HEK293 (cell line): ENCODE measurements around the gene IL4R.

Source experiments
- CTCF ChIA-PET: fragments of 350-600 bp; formaldehyde crosslinking; extraction: SDS; loops from one replicate; lab custom pipeline; 2021; ENCODE audit warnings: antibody characterized with exemption; lab: Yijun Ruan, JAX
- POLR2A ChIA-PET: fragments of 300-600 bp; formaldehyde crosslinking; extraction: SDS; loops from one replicate; lab custom pipeline; 2020; ENCODE audit warnings: antibody characterized with exemption, inconsistent platforms; lab: Yijun Ruan, JAX
- H3K27ac ChIP-seq: fragments of 200-500 bp; sonication (Bioruptor generic); 2 replicates; pipeline ENCODE4 v1.5.1; 2014; ENCODE audit warnings: low read depth, low read length, control low read depth, inconsistent platforms; ENCODE audit errors: extremely low read depth
- H3K36me3 ChIP-seq, 2 experiments: fragments of 200-500 bp in 1 of 2; sonication (Bioruptor generic) in 1 of 2; 1 replicate in 1 of 2; 2 replicates in 1 of 2; pipeline ENCODE4 v1.5.1; 2014 to 2017; ENCODE audit warnings: inconsistent platforms in 2 of 2, low read length in 2 of 2; ENCODE audit not compliant: control insufficient read depth in 2 of 2, insufficient read depth in 1 of 2
- H3K4me1 ChIP-seq: fragments of 200-500 bp; sonication (Bioruptor generic); 2 replicates; pipeline ENCODE4 v1.5.1; 2014; ENCODE audit warnings: mild to moderate bottlenecking, low read length, inconsistent platforms; ENCODE audit not compliant: control insufficient read depth, insufficient read depth
- H3K4me3 ChIP-seq: 2 replicates; pipeline ENCODE4 v1.5.1; 2011; ENCODE audit warnings: low read depth, mild to moderate bottlenecking, control low read depth, low read length, moderate library complexity
- H3K9me3 ChIP-seq: fragments of 200-500 bp; sonication (Bioruptor generic); 2 replicates; pipeline ENCODE4 v1.5.1; 2014; ENCODE audit warnings: low read depth, low read length, inconsistent platforms; ENCODE audit not compliant: control insufficient read depth, insufficient read depth
- BCL6B ChIP-seq: fragments of 450-650 bp; formaldehyde crosslinking; IDR thresholded peaks from 2 replicates; pipeline ENCODE4 v1.5.1; 2017; ENCODE audit warnings: missing biosample characterization, missing genetic modification characterization
- CTCF ChIP-seq: fragments of 450-650 bp; formaldehyde crosslinking; IDR thresholded peaks from 2 replicates; pipeline ENCODE4 v1.5.1; 2016; ENCODE audit warnings: missing biosample characterization, missing genetic modification characterization
- KLF1 ChIP-seq: fragments of 450-650 bp; formaldehyde crosslinking; IDR thresholded peaks from 2 replicates; pipeline ENCODE4 v1.5.1; 2016; ENCODE audit warnings: missing biosample characterization, missing genetic modification characterization
- PRDM1 ChIP-seq: fragments of 450-650 bp; formaldehyde crosslinking; IDR thresholded peaks from 2 replicates; pipeline ENCODE4; 2016; ENCODE audit warnings: missing biosample characterization, missing genetic modification characterization
- ZBTB8A ChIP-seq: fragments of 450-650 bp; formaldehyde crosslinking; IDR thresholded peaks from 2 replicates; pipeline ENCODE4 v1.5.1; 2016; ENCODE audit warnings: missing biosample characterization, missing genetic modification characterization
- ZNF202 ChIP-seq: fragments of 450-650 bp; formaldehyde crosslinking; IDR thresholded peaks from 2 replicates; pipeline ENCODE4 v1.5.1; 2016; ENCODE audit warnings: missing biosample characterization, missing genetic modification characterization, borderline replicate concordance
- ZNF239 ChIP-seq: fragments of 450-650 bp; formaldehyde crosslinking; IDR thresholded peaks from 2 replicates; pipeline ENCODE4 v1.5.1; 2016; ENCODE audit warnings: missing biosample characterization, missing genetic modification characterization
- ZNF248 ChIP-seq: fragments of 450-650 bp; formaldehyde crosslinking; IDR thresholded peaks from 2 replicates; pipeline ENCODE4 v1.5.1; 2017; ENCODE audit warnings: missing biosample characterization, missing genetic modification characterization
- ZNF350 ChIP-seq: fragments of 450-650 bp; formaldehyde crosslinking; IDR thresholded peaks from 2 replicates; pipeline ENCODE4 v1.5.0; 2017; ENCODE audit warnings: missing biosample characterization, mild to moderate bottlenecking, missing genetic modification characterization
- ZNF629 ChIP-seq: fragments of 450-650 bp; formaldehyde crosslinking; IDR thresholded peaks from 2 replicates; pipeline ENCODE4 v1.5.1; 2017; ENCODE audit warnings: missing biosample characterization, missing genetic modification characterization
- ZNF704 ChIP-seq: fragments of 450-650 bp; formaldehyde crosslinking; IDR thresholded peaks from 2 replicates; pipeline ENCODE4 v1.5.1; 2016; ENCODE audit warnings: missing biosample characterization, missing genetic modification characterization
- ZNF747 ChIP-seq: fragments of 450-650 bp; formaldehyde crosslinking; IDR thresholded peaks from 2 replicates; pipeline ENCODE4 v1.5.1; 2016; ENCODE audit warnings: missing biosample characterization, missing genetic modification characterization
- ZNF791 ChIP-seq: fragments of 450-650 bp; formaldehyde crosslinking; IDR thresholded peaks from 2 replicates; pipeline ENCODE4 v1.5.1; 2016; ENCODE audit warnings: missing biosample characterization, missing genetic modification characterization
- ZNF830 ChIP-seq: fragments of 450-650 bp; IDR thresholded peaks from 2 replicates; pipeline ENCODE4 v1.5.0; 2018; ENCODE audit warnings: missing biosample characterization, missing genetic modification characterization, low read depth, mild to moderate bottlenecking, moderate library complexity
- ZSCAN30 ChIP-seq: fragments of 450-650 bp; IDR thresholded peaks from 2 replicates; pipeline ENCODE4 v1.5.1; 2018; ENCODE audit warnings: missing biosample characterization, mild to moderate bottlenecking, missing genetic modification characterization, moderate library complexity

The IL4R gene

GRCh38 chr16:27341971-27342370, 28.2 kb downstream of the IL4R start:
- POLR2A ChIA-PET: interaction anchor here (0.5 kb wide), 1 partner anchor 87 kb away, joined by 3 read pairs; no protein-coding TSS in a partner anchor
- H3K4me1 ChIP-seq: no peaks in the 10 kb centered on the region

GRCh38 chr16:27344721-27345120, 30.9 kb downstream of the IL4R start:
- Histone ChIP-seq H3K36me3 (peaks cover 0 to 14% of the 10 kb centered on the region in 2 experiments; a peak in 1 of 3 replicates), H3K4me1 (no peaks in the 10 kb centered on the region), H3K9me3 (no peaks in the 10 kb centered on the region), H3K4me3 (no peak overlapping the region)
- CTCF ChIA-PET: interaction anchor here (0.6 kb wide), 1 partner anchor 166 kb away, joined by 3 read pairs; no protein-coding TSS in a partner anchor
- TF ChIP-seq ZNF704 (tag by site-specific recombination) (no peak), ZNF202 (tag by site-specific recombination) (no peak), PRDM1 (tag by site-specific recombination) (no peak), ZNF248 (no peak), KLF1 (0 out of 2 replicates have a peak, but pooled peaks have one; percentile 51)
- TF ChIP-seq, all 188 proteins: peak for 1
- H3K27ac ChIP-seq: no peak overlapping the region
- POLR2A ChIA-PET: no interaction called here

More at GRCh38 chr16:27341971-27342370, 28.2 kb downstream of the IL4R start:
- Histone ChIP-seq H3K36me3 (peaks cover 0 to 9% of the 10 kb centered on the region in 2 experiments; a peak in 1 of 3 replicates), H3K9me3 (no peaks in the 10 kb centered on the region), H3K27ac (no peak overlapping the region), H3K4me3 (no peak overlapping the region)
- TF ChIP-seq BCL6B (tag by site-specific recombination) (no peak), ZSCAN30 (tag by site-specific recombination) (no peak), ZNF791 (tag by site-specific recombination) (no peak), ZNF350 (tag by site-specific recombination) (no peak), ZNF747 (tag by site-specific recombination) (no peak), ZBTB8A (tag by site-specific recombination) (no peak), CTCF (tag by site-specific recombination) (no peak), ZNF830 (tag by site-specific recombination) (no peak), ZNF239 (tag by site-specific recombination) (no peak)
- CTCF ChIA-PET: interaction anchor here (0.6 kb wide), 1 partner anchor 187 kb away, joined by 4 read pairs; no protein-coding TSS in a partner anchor

GRCh38 chr16:27345201-27345600, 31.4 kb downstream of the IL4R start:
- H3K27ac ChIP-seq: no peak overlapping the region
- H3K9me3 ChIP-seq: no peaks in the 10 kb centered on the region
- peaks cover 0 to 14% of the 10 kb centered on the region in 2 experiments; a peak in 1 of 3 replicates for H3K36me3 ChIP-seq
- ChIA-PET CTCF (no interaction called here), POLR2A (no interaction called here)
- H3K4me3 ChIP-seq: no peak overlapping the region
- no peaks in the 10 kb centered on the region for H3K4me1 ChIP-seq
- TF ChIP-seq KLF1 (0 out of 2 replicates have a peak, but pooled peaks have one; percentile 4), ZNF629 (no peak)
- TF ChIP-seq, all 188 proteins: peak for 1
